Natural killer cell (primary cell): Measurements from ENCODE around the gene PLEKHG5. TPM values are rescaled to one million over a fixed set of nuclear protein-coding genes. Genes with fewer than 3 reads are reported as not detected.

Source experiments
- ATAC-seq, 3 donors: fragments of 150-1000 bp in 2 of 3; fragments of 200-7000 bp in 1 of 3; cut with Tn5 transposase; 1 replicate in 1 of 3; 2 replicates in 2 of 3; pipeline ENCODE4 v1.10.0; 2021; ENCODE audit warnings: mild to moderate bottlenecking in 2 of 3, moderate library complexity in 2 of 3
- DNase-seq, 2 donors: peaks; one replicate each; pipeline versions ENCODE4 v3.0.0 to v3.0.0-alpha.2; 2013 to 2021; ENCODE audit warnings: mixed read lengths in 1 of 2
- H3K27ac ChIP-seq: one replicate; pipeline ENCODE4 v1.5.1; 2013; ENCODE audit warnings: mild to moderate bottlenecking, low read length
- H3K27me3 ChIP-seq: one replicate; pipeline ENCODE4 v1.6.1; 2013; ENCODE audit warnings: low read length; ENCODE audit not compliant: control insufficient read depth, insufficient read depth
- H3K36me3 ChIP-seq: one replicate; pipeline ENCODE4 v1.6.1; 2013; ENCODE audit warnings: low read length; ENCODE audit not compliant: control insufficient read depth, insufficient read depth
- H3K4me1 ChIP-seq: one replicate; pipeline ENCODE4 v1.6.1; 2013; ENCODE audit warnings: low read length; ENCODE audit not compliant: control insufficient read depth, insufficient read depth
- H3K4me3 ChIP-seq: one replicate; pipeline ENCODE4 v1.5.1; 2013; ENCODE audit warnings: low read length
- H3K9me3 ChIP-seq: one replicate; pipeline ENCODE4 v1.6.1; 2013; ENCODE audit warnings: low read length; ENCODE audit not compliant: control insufficient read depth, insufficient read depth
- H3K27ac Mint-ChIP-seq, 2 donors: one replicate each; pipeline ENCODE4 v1.8.0; 2022; ENCODE audit warnings: mild to moderate bottlenecking in 2 of 2, mixed read lengths in 2 of 2, moderate library complexity in 1 of 2
- H3K27me3 Mint-ChIP-seq, 2 donors: one replicate each; pipeline ENCODE4 v1.8.0; 2022; ENCODE audit warnings: low read depth in 2 of 2, mixed read lengths in 2 of 2
- H3K36me3 Mint-ChIP-seq: one replicate; pipeline ENCODE4 v1.8.0; 2022; ENCODE audit warnings: mixed read lengths
- H3K4me1 Mint-ChIP-seq, 2 donors: one replicate each; pipeline ENCODE4 v1.8.0; 2022; ENCODE audit warnings: mixed read lengths in 2 of 2
- H3K4me3 Mint-ChIP-seq: one replicate; pipeline ENCODE4 v1.8.0; 2022; ENCODE audit warnings: mild to moderate bottlenecking, moderate library complexity, mixed read lengths
- H3K9me3 Mint-ChIP-seq, 2 donors: one replicate each; pipeline ENCODE4 v1.8.0; 2022; ENCODE audit warnings: mixed read lengths in 2 of 2
- CTCF ChIP-seq: fragments of 200-600 bp; IDR thresholded peaks from one replicate; pipeline ENCODE4 v1.8.0; 2022; ENCODE audit warnings: antibody characterized with exemption
- WGBS: methylation state at CpG from one replicate; pipeline ENCODE4 v1.1.7; 2013; ENCODE audit warnings: missing lambda C conversion rate; ENCODE audit not compliant: insufficient coverage; 5-methylcytosine and 5-hydroxymethylcytosine counted together
- intact Hi-C: fragments of 100-400 bp; cut with micrococcal nuclease; formaldehyde crosslinking; loops from one replicate; pipeline ENCODE4 v1.14.2; 2022
- total RNA-seq, 4 donors: library from RNA; stranded (reverse); fragments of 120-200 nt in 1 of 4; gene quantifications; one replicate each; pipeline versions ENCODE4 v1.2.3 to v1.2.4, GENCODE V29; 2013 to 2022

The PLEKHG5 gene
- total RNA-seq, 3 donors from 2014 or later (not counting 1 experiment from before 2014, with no cell fraction given): 0.16 to 1.1 (median 0.54) TPM

GRCh38 chr1:6489799-6490180 lies 1.7 kb downstream of the PLEKHG5 start:
- no peaks in the 10 kb centered on the region for H3K9me3 Mint-ChIP-seq
- H3K36me3 ChIP-seq: no peaks in the 10 kb centered on the region
- ATAC-seq: peak; percentile 70 to 76 (median 75)
- H3K27me3 Mint-ChIP-seq: peaks cover 23 to 28% of the 10 kb centered on the region in 2 donors
- H3K4me1 Mint-ChIP-seq: peaks cover 7 to 27% of the 10 kb centered on the region in 2 donors
- H3K4me1 ChIP-seq: peaks cover 29% of the 10 kb centered on the region
- WGBS: 13% methylated on average over 21 of the region's 21 CpGs
- peak; percentile 65 to 90 for DNase-seq
- H3K36me3 Mint-ChIP-seq: no peaks in the 10 kb centered on the region
- intact Hi-C loops: no loop called here
- H3K27ac Mint-ChIP-seq: peak overlapping the region in 1 of 2 donors; percentile 45
- peak overlapping the region; percentile 72 for H3K4me3 Mint-ChIP-seq
- H3K27ac ChIP-seq: no peak overlapping the region
- TF ChIP-seq CTCF: peak; percentile 89
- H3K9me3 ChIP-seq: no peaks in the 10 kb centered on the region
- H3K4me3 ChIP-seq: peak overlapping the region; percentile 57
- H3K27me3 ChIP-seq: peaks cover 18% of the 10 kb centered on the region

GRCh38 chr1:6489383-6489765 lies 2.1 kb downstream of the PLEKHG5 start:
- H3K27ac ChIP-seq: no peak overlapping the region
- Mint-ChIP-seq H3K4me3 (no peak overlapping the region), H3K27me3 (peaks cover 23 to 28% of the 10 kb centered on the region in 2 donors), H3K36me3 (no peaks in the 10 kb centered on the region), H3K27ac (no peak overlapping the region), H3K9me3 (no peaks in the 10 kb centered on the region), H3K4me1 (peaks cover 7 to 30% of the 10 kb centered on the region in 2 donors)
- peaks cover 29% of the 10 kb centered on the region for H3K4me1 ChIP-seq
- TF ChIP-seq CTCF: no peak
- no peaks in the 10 kb centered on the region for H3K9me3 ChIP-seq
- no peaks in the 10 kb centered on the region for H3K36me3 ChIP-seq
- ATAC-seq (no peak), DNase-seq (no peak)
- WGBS: 87% methylated on average over 9 of the region's 9 CpGs
- H3K4me3 ChIP-seq: no peak overlapping the region
- intact Hi-C loops: no loop called here
- peaks cover 22% of the 10 kb centered on the region for H3K27me3 ChIP-seq

- no peaks in the 10 kb centered on the region for H3K36me3 ChIP-seq
- DNase-seq (no peak), ATAC-seq (no peak)
- Mint-ChIP-seq H3K9me3 (no peaks in the 10 kb centered on the region), H3K27me3 (peaks cover 23 to 28% of the 10 kb centered on the region in 2 donors), H3K4me1 (peaks cover 7 to 30% of the 10 kb centered on the region in 2 donors), H3K36me3 (no peaks in the 10 kb centered on the region), H3K27ac (no peak overlapping the region), H3K4me3 (no peak overlapping the region)
- WGBS: 86% methylated on average over 11 of the region's 13 CpGs
- intact Hi-C loops: no loop called here
- H3K4me3 ChIP-seq: no peak overlapping the region
- no peak overlapping the region for H3K27ac ChIP-seq
- no peak for TF ChIP-seq CTCF
- H3K27me3 ChIP-seq: peaks cover 25% of the 10 kb centered on the region
- no peaks in the 10 kb centered on the region for H3K9me3 ChIP-seq
- H3K4me1 ChIP-seq: peaks cover 29% of the 10 kb centered on the region
These were observed 2.7 kb downstream of the PLEKHG5 start for GRCh38 chr1:6488602-6489382.
